Embryonic facial prominence (tissue), 1 donor: ENCODE measurements around the gene HNRNPC.
"Not testable (repeated sequence)": the region's sequence is repeated elsewhere in the genome, so short reads cannot be mapped to it uniquely, and the experiment has no call there.

Experiments used
- DNase-seq: peaks from one replicate; pipeline ENCODE4 v3.0.0-alpha.2; 2016; ENCODE audit errors: extremely low spot score

Gene HNRNPC

GRCh38 chr14:21244544-21244943 lies 24.7 kb downstream of the HNRNPC start:
- DNase-seq: no peak

- no peak for DNase-seq
Observed at GRCh38 chr14:21241218-21241819, 27.9 kb downstream of the HNRNPC start.

GRCh38 chr14:21240417-21240816 lies 28.8 kb downstream of the HNRNPC start:
- DNase-seq: no peak

- DNase-seq: no peak
Observed at GRCh38 chr14:21238823-21239518, 30.3 kb downstream of the HNRNPC start.

GRCh38 chr14:21236948-21237797 lies 32.1 kb downstream of the HNRNPC start:
- no peak for DNase-seq

- DNase-seq: no peak
Observed at GRCh38 chr14:21234112-21234511, 35.1 kb downstream of the HNRNPC start.

GRCh38 chr14:21233457-21234076 lies 35.7 kb downstream of the HNRNPC start:
- no peak for DNase-seq

GRCh38 chr14:21231020-21231652 lies 38.1 kb downstream of the HNRNPC start:
- no peak for DNase-seq

GRCh38 chr14:21229821-21230220 lies 39.4 kb downstream of the HNRNPC start:
- no peak for DNase-seq

- no peak for DNase-seq
Observed at GRCh38 chr14:21227981-21228380, 41.3 kb downstream of the HNRNPC start.

- no peak for DNase-seq
Observed at GRCh38 chr14:21227150-21227549, 42.1 kb downstream of the HNRNPC start.

GRCh38 chr14:21226467-21226866 lies 42.8 kb downstream of the HNRNPC start:
- DNase-seq: no peak

- not testable (repeated sequence) for DNase-seq
Observed at GRCh38 chr14:21225164-21225563, 44.1 kb downstream of the HNRNPC start.

GRCh38 chr14:21220874-21221477 lies 48.3 kb downstream of the HNRNPC start:
- DNase-seq: no peak

- no peak for DNase-seq
Observed at GRCh38 chr14:21219561-21220111, 49.6 kb downstream of the HNRNPC start.

GRCh38 chr14:21219120-21219519 lies 50.1 kb downstream of the HNRNPC start:
- DNase-seq: no peak

- no peak for DNase-seq
Observed at GRCh38 chr14:21215879-21216251, 53.4 kb downstream of the HNRNPC start.

GRCh38 chr14:21215130-21215878 lies 53.9 kb downstream of the HNRNPC start:
- DNase-seq: no peak

- no peak for DNase-seq
Observed at GRCh38 chr14:21213652-21214051, 55.6 kb downstream of the HNRNPC start.

- DNase-seq: not testable (repeated sequence)
Observed at GRCh38 chr14:21212824-21213223, 56.4 kb downstream of the HNRNPC start.
